Loucy (cell line): ENCODE results near the gene FOXP1.

Source experiments
- CTCF ChIP-seq: fragments of 200-600 bp; sonication (generic); conservative IDR thresholded peaks from 2 replicates; pipeline ENCODE4 v1.5.1; 2014; ENCODE audit warnings: mild to moderate bottlenecking, antibody characterized with exemption, low read length
- EZH2phosphoT487 ChIP-seq: fragments of 200-600 bp; IDR thresholded peaks from 2 replicates; pipeline ENCODE4 v1.6.1; 2018; ENCODE audit warnings: antibody characterized with exemption, mild to moderate bottlenecking, moderate library complexity, borderline replicate concordance

- TF ChIP-seq CTCF (no peak), EZH2phosphoT487 (no peak)
Measured at GRCh38 chr3:71088742-71089141, 494.8 kb downstream of the FOXP1 start.
